HepG2 (cell line): ENCODE results near the gene ALDOA. TPM values are rescaled to one million over a fixed set of nuclear protein-coding genes. Genes with fewer than 3 reads are reported as not detected.

Experiments
- HES4 ChIP-seq: sonication (generic); formaldehyde crosslinking; IDR thresholded peaks from 2 replicates; pipeline ENCODE4 v1.9.0; 2021; ENCODE audit warnings: mild to moderate bottlenecking, missing genetic modification reagents, borderline replicate concordance
- IRF2 ChIP-seq: IDR thresholded peaks from 2 replicates; pipeline ENCODE4 v1.6.1; 2018; ENCODE audit warnings: missing genetic modification reagents, missing compliant biosample characterization
- KDM6A ChIP-seq: IDR thresholded peaks from 2 replicates; pipeline ENCODE4 v1.6.1; 2016; ENCODE audit warnings: low read depth
- MATR3 ChIP-seq: sonication (generic); formaldehyde crosslinking; IDR thresholded peaks from 2 replicates; pipeline ENCODE4 v1.4.0; 2020; ENCODE audit warnings: missing genetic modification reagents
- MYC ChIP-seq: sonication (generic); formaldehyde crosslinking; IDR thresholded peaks from 2 replicates; pipeline ENCODE4 v1.9.0; 2021; ENCODE audit warnings: missing genetic modification reagents, borderline replicate concordance
- RFXANK ChIP-seq: IDR thresholded peaks from 2 replicates; pipeline ENCODE4 v1.6.1; 2016
- RXRA ChIP-seq: sonication (generic); formaldehyde crosslinking; IDR thresholded peaks from 2 replicates; pipeline ENCODE4 v1.5.1; 2020; ENCODE audit warnings: missing genetic modification reagents
- SMC3 ChIP-seq: IDR thresholded peaks from 2 replicates; pipeline ENCODE4 v1.6.1; 2011; ENCODE audit warnings: low read length, improper control_type of control experiment
- SRSF9 ChIP-seq: fragments of 200-400 bp; formaldehyde crosslinking; IDR thresholded peaks from 2 replicates; pipeline ENCODE4 v1.6.1; 2018; ENCODE audit warnings: borderline replicate concordance, mild to moderate bottlenecking, low read depth, low read length; ENCODE audit not compliant: insufficient read depth, poor library complexity, severe bottlenecking
- YEATS4 ChIP-seq: sonication (generic); formaldehyde crosslinking; IDR thresholded peaks from 2 replicates; pipeline ENCODE4 v1.4.0; 2020; ENCODE audit warnings: missing genetic modification reagents, borderline replicate concordance
- ZEB1 ChIP-seq: IDR thresholded peaks from 2 replicates; pipeline ENCODE4 v1.6.1; 2012; ENCODE audit warnings: mild to moderate bottlenecking, low read depth, inconsistent platforms; ENCODE audit not compliant: insufficient replicate concordance
- ZNF225 ChIP-seq: sonication (generic); formaldehyde crosslinking; IDR thresholded peaks from 2 replicates; pipeline ENCODE4 v1.4.0; 2020; ENCODE audit warnings: mild to moderate bottlenecking, missing genetic modification reagents
- ZNF549 ChIP-seq: sonication (generic); formaldehyde crosslinking; IDR thresholded peaks from 2 replicates; pipeline ENCODE4 v1.5.0; 2020; ENCODE audit warnings: missing genetic modification reagents
- ZNF772 ChIP-seq: sonication (generic); formaldehyde crosslinking; IDR thresholded peaks from 2 replicates; pipeline ENCODE4 v1.5.0; 2020; ENCODE audit warnings: mild to moderate bottlenecking, missing genetic modification reagents
- ZNF773 ChIP-seq: sonication (generic); formaldehyde crosslinking; IDR thresholded peaks from 2 replicates; pipeline ENCODE4 v1.4.0; 2020; ENCODE audit warnings: missing genetic modification reagents, borderline replicate concordance
- polyA plus RNA-seq, 8 experiments: library from polyadenylated mRNA; depleted of rRNA in 3 of 8; stranded (reverse) in 7 of 8; unstranded in 1 of 8; fragments of >200 nt; fragmentation: Illumina TruSeq in 4 of 8; extraction: Trizol in 4 of 8; gene quantifications; 2 replicates each; pipeline versions ENCODE4 v1.2.1 to v1.2.3, GENCODE V29; 2011 to 2016; ENCODE audit warnings: low read depth in 4 of 8, missing spikeins in 1 of 8, mixed read lengths in 1 of 8; ENCODE audit not compliant: insufficient read depth in 1 of 8
- total RNA-seq, 5 experiments: library from RNA; depleted of rRNA; stranded (reverse); fragments of >200 nt; fragmentation: Illumina TruSeq; extraction: Trizol; gene quantifications; 2 replicates each; pipeline ENCODE4 v1.2.3, GENCODE V29; 2016; ENCODE audit warnings: low read depth in 1 of 5
- TF ChIP-seq, protein P1 (sequence below): fragments of 450-650 bp; IDR thresholded peaks from 2 replicates; pipeline ENCODE4 v1.6.1; 2017
- TF ChIP-seq, protein P2 (sequence below): sonication (generic); formaldehyde crosslinking; IDR thresholded peaks from 2 replicates; pipeline ENCODE4 v1.4.0; 2020; ENCODE audit warnings: missing genetic modification reagents
- TF ChIP-seq, protein P3 (sequence below): sonication (generic); formaldehyde crosslinking; IDR thresholded peaks from 2 replicates; pipeline ENCODE4 v1.9.0; 2021; ENCODE audit warnings: missing genetic modification reagents, mild to moderate bottlenecking, borderline replicate concordance
- TF ChIP-seq, protein P4 (sequence below), 2 experiments: fragments of 450-650 bp in 1 of 2; sonication (generic) in 1 of 2; formaldehyde crosslinking; IDR thresholded peaks; 2 replicates each; pipeline versions ENCODE4 v1.5.0 to v1.8.0; 2020 to 2022; ENCODE audit warnings: mild to moderate bottlenecking in 1 of 2, missing genetic modification reagents in 1 of 2
- TF ChIP-seq, protein P5 (sequence below): sonication (generic); formaldehyde crosslinking; IDR thresholded peaks from 2 replicates; pipeline ENCODE4 v1.5.1; 2020; ENCODE audit warnings: missing genetic modification reagents, mild to moderate bottlenecking, borderline replicate concordance
- TF ChIP-seq, protein P6 (sequence below): fragments of 450-650 bp; IDR thresholded peaks from 2 replicates; pipeline ENCODE4 v1.6.1; 2016

The ALDOA gene
- total and polyA plus RNA-seq, 2 of the 13 experiments (the other 11 are each of a cell fraction or from before 2014, with no cell fraction given), result 925 to 1,884 TPM

DNA sequence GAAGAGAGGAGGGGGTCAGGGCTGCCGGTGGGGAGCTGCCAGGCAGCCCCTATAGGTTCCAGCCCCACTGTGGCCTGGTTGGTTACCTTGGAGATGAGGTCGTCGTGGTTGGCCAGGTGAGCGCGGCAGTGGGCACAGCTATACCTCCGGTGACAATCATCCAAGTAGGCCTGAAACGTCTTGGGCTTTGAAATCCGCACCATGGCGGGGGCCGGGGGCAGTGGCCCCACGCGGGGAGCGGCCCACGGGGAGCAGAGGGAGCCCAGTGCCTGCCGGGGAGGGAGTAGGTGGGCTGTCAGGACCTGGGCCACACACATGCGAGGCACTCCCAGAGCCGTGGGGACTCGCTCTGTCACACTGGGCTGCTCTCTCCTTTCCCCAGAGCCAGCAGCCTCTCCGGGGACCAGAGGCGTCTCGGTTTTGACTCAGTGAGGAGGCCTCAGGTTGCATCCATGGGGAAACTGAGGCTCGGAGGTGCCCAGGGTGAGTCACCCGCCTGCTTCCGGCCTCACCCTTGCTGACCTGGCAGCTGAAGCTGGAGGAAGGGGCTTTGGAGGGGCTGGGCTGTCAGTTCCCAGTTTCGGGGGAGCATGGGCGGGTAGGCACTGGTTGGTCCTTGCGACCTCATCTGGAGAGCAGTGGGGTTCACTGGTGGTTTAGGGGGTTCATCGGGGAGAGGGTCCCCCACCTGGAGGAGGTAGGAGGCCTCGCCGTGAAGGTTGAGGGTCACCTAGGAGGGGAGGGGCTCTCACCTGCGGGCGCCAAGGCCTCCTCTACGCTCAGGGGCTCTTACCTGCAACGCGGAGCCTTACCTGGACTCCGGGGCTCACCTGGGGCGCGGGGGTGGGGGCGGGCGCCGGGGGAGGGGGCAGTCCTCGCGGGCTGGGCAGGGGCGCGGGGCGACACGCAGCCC is 29.9 kb downstream of the ALDOA start (continued):
- TF ChIP-seq, protein P1, sequence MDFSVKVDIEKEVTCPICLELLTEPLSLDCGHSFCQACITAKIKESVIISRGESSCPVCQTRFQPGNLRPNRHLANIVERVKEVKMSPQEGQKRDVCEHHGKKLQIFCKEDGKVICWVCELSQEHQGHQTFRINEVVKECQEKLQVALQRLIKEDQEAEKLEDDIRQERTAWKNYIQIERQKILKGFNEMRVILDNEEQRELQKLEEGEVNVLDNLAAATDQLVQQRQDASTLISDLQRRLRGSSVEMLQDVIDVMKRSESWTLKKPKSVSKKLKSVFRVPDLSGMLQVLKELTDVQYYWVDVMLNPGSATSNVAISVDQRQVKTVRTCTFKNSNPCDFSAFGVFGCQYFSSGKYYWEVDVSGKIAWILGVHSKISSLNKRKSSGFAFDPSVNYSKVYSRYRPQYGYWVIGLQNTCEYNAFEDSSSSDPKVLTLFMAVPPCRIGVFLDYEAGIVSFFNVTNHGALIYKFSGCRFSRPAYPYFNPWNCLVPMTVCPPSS, result no peak
- TF ChIP-seq YEATS4 (CRISPR knock-in tag), result 0 out of 2 replicates have a peak, but pooled peaks have one; percentile 3
- TF ChIP-seq IRF2, result no peak
- TF ChIP-seq, protein P2, sequence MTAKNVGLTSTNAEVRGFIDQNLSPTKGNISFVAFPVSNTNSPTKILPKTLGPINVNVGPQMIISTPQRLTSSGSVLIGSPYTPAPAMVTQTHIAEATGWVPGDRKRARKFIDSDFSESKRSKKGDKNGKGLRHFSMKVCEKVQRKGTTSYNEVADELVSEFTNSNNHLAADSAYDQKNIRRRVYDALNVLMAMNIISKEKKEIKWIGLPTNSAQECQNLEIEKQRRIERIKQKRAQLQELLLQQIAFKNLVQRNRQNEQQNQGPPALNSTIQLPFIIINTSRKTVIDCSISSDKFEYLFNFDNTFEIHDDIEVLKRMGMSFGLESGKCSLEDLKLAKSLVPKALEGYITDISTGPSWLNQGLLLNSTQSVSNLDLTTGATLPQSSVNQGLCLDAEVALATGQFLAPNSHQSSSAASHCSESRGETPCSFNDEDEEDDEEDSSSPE (CRISPR knock-in tag), result no peak
- TF ChIP-seq ZEB1, result peak; percentile 90
- TF ChIP-seq ZNF225, result 0 out of 2 replicates have a peak, but pooled peaks have one; percentile 23
- TF ChIP-seq KDM6A, result no peak
- no peak for TF ChIP-seq RFXANK (CRISPR knock-in tag)
- TF ChIP-seq, protein P3, sequence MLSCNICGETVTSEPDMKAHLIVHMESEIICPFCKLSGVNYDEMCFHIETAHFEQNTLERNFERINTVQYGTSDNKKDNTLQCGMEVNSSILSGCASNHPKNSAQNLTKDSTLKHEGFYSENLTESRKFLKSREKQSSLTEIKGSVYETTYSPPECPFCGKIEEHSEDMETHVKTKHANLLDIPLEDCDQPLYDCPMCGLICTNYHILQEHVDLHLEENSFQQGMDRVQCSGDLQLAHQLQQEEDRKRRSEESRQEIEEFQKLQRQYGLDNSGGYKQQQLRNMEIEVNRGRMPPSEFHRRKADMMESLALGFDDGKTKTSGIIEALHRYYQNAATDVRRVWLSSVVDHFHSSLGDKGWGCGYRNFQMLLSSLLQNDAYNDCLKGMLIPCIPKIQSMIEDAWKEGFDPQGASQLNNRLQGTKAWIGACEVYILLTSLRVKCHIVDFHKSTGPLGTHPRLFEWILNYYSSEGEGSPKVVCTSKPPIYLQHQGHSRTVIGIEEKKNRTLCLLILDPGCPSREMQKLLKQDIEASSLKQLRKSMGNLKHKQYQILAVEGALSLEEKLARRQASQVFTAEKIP (CRISPR knock-in tag), result no peak
- TF ChIP-seq HES4 (CRISPR knock-in tag), result no peak
- TF ChIP-seq, protein P4, sequence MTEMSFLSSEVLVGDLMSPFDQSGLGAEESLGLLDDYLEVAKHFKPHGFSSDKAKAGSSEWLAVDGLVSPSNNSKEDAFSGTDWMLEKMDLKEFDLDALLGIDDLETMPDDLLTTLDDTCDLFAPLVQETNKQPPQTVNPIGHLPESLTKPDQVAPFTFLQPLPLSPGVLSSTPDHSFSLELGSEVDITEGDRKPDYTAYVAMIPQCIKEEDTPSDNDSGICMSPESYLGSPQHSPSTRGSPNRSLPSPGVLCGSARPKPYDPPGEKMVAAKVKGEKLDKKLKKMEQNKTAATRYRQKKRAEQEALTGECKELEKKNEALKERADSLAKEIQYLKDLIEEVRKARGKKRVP (CRISPR knock-in tag; IDR thresholded peaks at IDR 0.05), result no peak
- TF ChIP-seq MATR3 (CRISPR knock-in tag), result no peak
- no peak for TF ChIP-seq RXRA (CRISPR knock-in tag)
- TF ChIP-seq MYC (CRISPR knock-in tag), result no peak
- no peak for TF ChIP-seq ZNF773 (CRISPR knock-in tag)
- TF ChIP-seq SRSF9, result no peak
- TF ChIP-seq, protein P5, sequence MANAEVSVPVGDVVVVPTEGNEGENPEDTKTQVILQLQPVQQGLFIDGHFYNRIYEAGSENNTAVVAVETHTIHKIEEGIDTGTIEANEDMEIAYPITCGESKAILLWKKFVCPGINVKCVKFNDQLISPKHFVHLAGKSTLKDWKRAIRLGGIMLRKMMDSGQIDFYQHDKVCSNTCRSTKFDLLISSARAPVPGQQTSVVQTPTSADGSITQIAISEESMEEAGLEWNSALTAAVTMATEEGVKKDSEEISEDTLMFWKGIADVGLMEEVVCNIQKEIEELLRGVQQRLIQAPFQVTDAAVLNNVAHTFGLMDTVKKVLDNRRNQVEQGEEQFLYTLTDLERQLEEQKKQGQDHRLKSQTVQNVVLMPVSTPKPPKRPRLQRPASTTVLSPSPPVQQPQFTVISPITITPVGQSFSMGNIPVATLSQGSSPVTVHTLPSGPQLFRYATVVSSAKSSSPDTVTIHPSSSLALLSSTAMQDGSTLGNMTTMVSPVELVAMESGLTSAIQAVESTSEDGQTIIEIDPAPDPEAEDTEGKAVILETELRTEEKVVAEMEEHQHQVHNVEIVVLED (CRISPR knock-in tag), result no peak
- no peak for TF ChIP-seq SMC3
- TF ChIP-seq, protein P6, sequence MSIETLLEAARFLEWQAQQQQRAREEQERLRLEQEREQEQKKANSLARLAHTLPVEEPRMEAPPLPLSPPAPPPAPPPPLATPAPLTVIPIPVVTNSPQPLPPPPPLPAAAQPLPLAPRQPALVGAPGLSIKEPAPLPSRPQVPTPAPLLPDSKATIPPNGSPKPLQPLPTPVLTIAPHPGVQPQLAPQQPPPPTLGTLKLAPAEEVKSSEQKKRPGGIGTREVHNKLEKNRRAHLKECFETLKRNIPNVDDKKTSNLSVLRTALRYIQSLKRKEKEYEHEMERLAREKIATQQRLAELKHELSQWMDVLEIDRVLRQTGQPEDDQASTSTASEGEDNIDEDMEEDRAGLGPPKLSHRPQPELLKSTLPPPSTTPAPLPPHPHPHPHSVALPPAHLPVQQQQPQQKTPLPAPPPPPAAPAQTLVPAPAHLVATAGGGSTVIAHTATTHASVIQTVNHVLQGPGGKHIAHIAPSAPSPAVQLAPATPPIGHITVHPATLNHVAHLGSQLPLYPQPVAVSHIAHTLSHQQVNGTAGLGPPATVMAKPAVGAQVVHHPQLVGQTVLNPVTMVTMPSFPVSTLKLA, result no peak
- no peak for TF ChIP-seq ZNF549 (CRISPR knock-in tag)
- TF ChIP-seq ZNF772 (CRISPR knock-in tag), result no peak
